Small intestine (tissue), 7 donors: Measurements from ENCODE around the gene LAMB2. TPM values are rescaled to one million over a fixed set of nuclear protein-coding genes. Genes with fewer than 3 reads are reported as not detected.

Experiments used
- DNase-seq, 2 donors: peaks; one replicate each; pipeline versions ENCODE4 v3.0.0 to v3.0.0-alpha.2; 2013
- FAIRE-seq: peaks from 2 replicates; lab custom pipeline; 2012; peaks lifted over from hg19 to GRCh38; lab: Jason Lieb, UNC
- H3K27ac ChIP-seq, 3 donors: one replicate each; pipeline ENCODE4 v1.5.1; 2013; ENCODE audit warnings: low read length in 2 of 3, mild to moderate bottlenecking in 2 of 3, control low read depth in 1 of 3, inconsistent platforms in 1 of 3, low read depth in 1 of 3, moderate library complexity in 1 of 3
- H3K27me3 ChIP-seq, 3 donors: one replicate each; pipeline ENCODE4 v1.6.1; 2013; ENCODE audit warnings: low read length in 3 of 3, inconsistent platforms in 1 of 3; ENCODE audit not compliant: control insufficient read depth in 3 of 3, insufficient read depth in 3 of 3
- H3K36me3 ChIP-seq, 3 donors: one replicate each; pipeline ENCODE4 v1.6.1; 2013; ENCODE audit warnings: low read length in 3 of 3, inconsistent platforms in 1 of 3, low read depth in 1 of 3, mild to moderate bottlenecking in 1 of 3, moderate library complexity in 1 of 3; ENCODE audit not compliant: control insufficient read depth in 3 of 3, insufficient read depth in 2 of 3
- H3K4me1 ChIP-seq, 3 donors: one replicate each; pipeline ENCODE4 v1.6.1; 2013; ENCODE audit warnings: low read length in 2 of 3, inconsistent platforms in 1 of 3, low read depth in 1 of 3, mild to moderate bottlenecking in 1 of 3, moderate library complexity in 1 of 3; ENCODE audit not compliant: control insufficient read depth in 3 of 3, insufficient read depth in 2 of 3
- H3K4me3 ChIP-seq, 3 donors: one replicate each; pipeline ENCODE4 v1.5.1; 2013; ENCODE audit warnings: low read length in 3 of 3, control low read depth in 1 of 3, inconsistent platforms in 1 of 3, low read depth in 1 of 3, mild to moderate bottlenecking in 1 of 3, moderate library complexity in 1 of 3
- H3K9me3 ChIP-seq, 2 donors: one replicate each; pipeline ENCODE4 v1.6.1; 2013; ENCODE audit warnings: low read depth in 1 of 2, low read length in 1 of 2; ENCODE audit not compliant: control insufficient read depth in 2 of 2, insufficient read depth in 1 of 2
- WGBS, 3 donors: extraction: QIAGEN DNeasy Blood & Tissue Kit; methylation state at CpG; one replicate each; pipeline ENCODE4 v1.1.7; 2013; 5-methylcytosine and 5-hydroxymethylcytosine counted together
- polyA plus RNA-seq, 4 donors: library from polyadenylated mRNA; stranded (reverse) in 3 of 4; unstranded in 1 of 4; fragments of 200-250 nt in 3 of 4; fragments of 120-200 nt in 1 of 4; gene quantifications; one replicate each; pipeline versions ENCODE4 v1.2.1 to v1.2.3, GENCODE V29; 2013
- donor health status: healthy with polysubstance abuse.
- donor health status: control.
- donor health status: control.
- donor health status: Bipolar disorder and iron deficiency.
- donor health status: healthy.

LAMB2 gene
- polyA plus RNA-seq, 4 donors = 124 to 598 (median 246) TPM

- Histone ChIP-seq H3K27me3 (no peaks in the 10 kb centered on the region), H3K9me3 (no peaks in the 10 kb centered on the region), H3K27ac (no peak overlapping the region), H3K4me3 (no peak overlapping the region), H3K36me3 (peaks cover 0 to 25% (median under 1%) of the 10 kb centered on the region in 3 donors), H3K4me1 (peaks cover 0 to 15% (median 0%) of the 10 kb centered on the region in 3 donors)
- 55 to 62% (median 60%) methylated on average over 5 of the region's 5 CpGs for WGBS, 3 donors
- FAIRE-seq (no peak), DNase-seq (peak; percentile 77 to 82)
Measured at GRCh38 chr3:49158103-49158709, 25.4 kb upstream of the LAMB2 start.

- FAIRE-seq (no peak), DNase-seq (no peak)
- Histone ChIP-seq H3K27ac (no peak overlapping the region), H3K27me3 (no peaks in the 10 kb centered on the region), H3K36me3 (peaks cover 0 to 16% (median 0%) of the 10 kb centered on the region in 3 donors), H3K4me1 (peaks cover 0 to 15% (median 0%) of the 10 kb centered on the region in 3 donors), H3K4me3 (no peak overlapping the region), H3K9me3 (no peaks in the 10 kb centered on the region)
- 62 to 77% (median 71%) methylated on average over 1 of the region's 1 CpG for WGBS, 3 donors
Measured at GRCh38 chr3:49157289-49157688, 24.4 kb upstream of the LAMB2 start.

GRCh38 chr3:49153349-49153912, 20.6 kb upstream of the LAMB2 start:
- no peak for FAIRE-seq
- no peak for DNase-seq
- Histone ChIP-seq H3K27ac (no peak overlapping the region), H3K4me3 (no peak overlapping the region), H3K36me3 (no peaks in the 10 kb centered on the region), H3K9me3 (no peaks in the 10 kb centered on the region), H3K27me3 (no peaks in the 10 kb centered on the region), H3K4me1 (peaks cover 0 to 8% (median 0%) of the 10 kb centered on the region in 3 donors)
- WGBS, 3 donors = 75 to 88% (median 81%) methylated on average over 3 of the region's 3 CpGs

GRCh38 chr3:49151610-49152009, 18.8 kb upstream of the LAMB2 start:
- Histone ChIP-seq H3K4me3 (no peak overlapping the region), H3K4me1 (no peaks in the 10 kb centered on the region), H3K27me3 (no peaks in the 10 kb centered on the region), H3K9me3 (no peaks in the 10 kb centered on the region), H3K36me3 (no peaks in the 10 kb centered on the region), H3K27ac (no peak overlapping the region)
- no peak for FAIRE-seq
- DNase-seq = no peak
- WGBS, 3 donors = 80 to 92% (median 91%) methylated on average over 2 of the region's 2 CpGs

GRCh38 chr3:49148159-49148558, 15.3 kb upstream of the LAMB2 start:
- H3K9me3 ChIP-seq = no peaks in the 10 kb centered on the region
- no peak overlapping the region for H3K4me3 ChIP-seq
- DNase-seq (no peak), FAIRE-seq (no peak)
- 63 to 73% (median 69%) methylated on average over 5 of the region's 5 CpGs for WGBS, 3 donors
- no peaks in the 10 kb centered on the region for H3K36me3 ChIP-seq
- no peak overlapping the region for H3K27ac ChIP-seq
- no peaks in the 10 kb centered on the region for H3K4me1 ChIP-seq
- H3K27me3 ChIP-seq = no peaks in the 10 kb centered on the region

GRCh38 chr3:49140080-49140479, 7.2 kb upstream of the LAMB2 start:
- H3K4me3 ChIP-seq = no peak overlapping the region
- H3K27me3 ChIP-seq = no peaks in the 10 kb centered on the region
- peaks cover 0 to 5% (median 0%) of the 10 kb centered on the region in 3 donors for H3K4me1 ChIP-seq
- FAIRE-seq = no peak
- H3K9me3 ChIP-seq = peaks cover 0 to 16% of the 10 kb centered on the region in 2 donors
- WGBS, 3 donors = 67 to 80% (median 76%) methylated on average over 3 of the region's 3 CpGs
- no peaks in the 10 kb centered on the region for H3K36me3 ChIP-seq
- no peak for DNase-seq
- no peak overlapping the region for H3K27ac ChIP-seq

- no peak for FAIRE-seq
- Histone ChIP-seq H3K27ac (no peak overlapping the region), H3K36me3 (peaks cover 0 to 15% (median 0%) of the 10 kb centered on the region in 3 donors), H3K4me1 (peaks cover 0 to 16% (median 3%) of the 10 kb centered on the region in 3 donors), H3K27me3 (no peaks in the 10 kb centered on the region), H3K9me3 (peaks cover 0 to 4% of the 10 kb centered on the region in 2 donors), H3K4me3 (no peak overlapping the region)
- 41 to 75% (median 61%) methylated on average over 4 of the region's 4 CpGs for WGBS, 3 donors
- DNase-seq = peak in 1 of 2 donors; percentile 32
Measured at GRCh38 chr3:49135499-49135898, 2.6 kb upstream of the LAMB2 start.

- no peak for FAIRE-seq
- WGBS, 3 donors = 55 to 65% (median 56%) methylated on average over 3 of the region's 3 CpGs
- Histone ChIP-seq H3K27me3 (no peaks in the 10 kb centered on the region), H3K36me3 (peaks cover 0 to 24% (median 0%) of the 10 kb centered on the region in 3 donors), H3K4me3 (no peak overlapping the region), H3K9me3 (peaks cover 0 to under 1% of the 10 kb centered on the region in 2 donors), H3K4me1 (peaks cover 0 to 16% (median 4%) of the 10 kb centered on the region in 3 donors), H3K27ac (no peak overlapping the region)
- no peak for DNase-seq
Measured at GRCh38 chr3:49134471-49135265, 1.8 kb upstream of the LAMB2 start.
